Testis (tissue), 3 donors: ENCODE results near the gene TFCP2L1. TPM values are rescaled to one million over a fixed set of nuclear protein-coding genes. Genes with fewer than 3 reads are reported as not detected.
"Not testable (repeated sequence)": the region's sequence is repeated elsewhere in the genome, so short reads cannot be mapped to it uniquely, and the experiment has no call there.

Source experiments
- DNase-seq: peaks from one replicate; pipeline ENCODE4 v3.0.0-alpha.2; 2019
- H3K27ac ChIP-seq, 2 donors: fragments of 200-600 bp; sonication (generic); one replicate each; pipeline ENCODE4 v1.5.1; 2019
- H3K27me3 ChIP-seq: fragments of 200-600 bp; sonication (generic); one replicate; pipeline ENCODE4 v1.5.1; 2019
- H3K36me3 ChIP-seq: fragments of 200-600 bp; sonication (generic); one replicate; pipeline ENCODE4 v1.5.1; 2017; ENCODE audit warnings: low read depth; ENCODE audit errors: missing control alignments
- H3K4me1 ChIP-seq: fragments of 200-600 bp; sonication (generic); one replicate; pipeline ENCODE4 v1.5.1; 2019
- H3K4me3 ChIP-seq, 2 donors: fragments of 200-600 bp; sonication (generic); one replicate each; pipeline ENCODE4 v1.5.1; 2017 to 2019
- H3K9me3 ChIP-seq: fragments of 200-600 bp; sonication (generic); one replicate; pipeline ENCODE4 v1.5.1; 2017
- POLR2A ChIP-seq: fragments of 450-650 bp; IDR thresholded peaks from one replicate; pipeline ENCODE4 v1.6.1; 2017; ENCODE audit warnings: antibody characterized with exemption, mild to moderate bottlenecking, moderate library complexity
- WGBS, 2 donors: methylation state at CpG; one replicate each; pipeline ENCODE4 v1.1.5; 2018; 5-methylcytosine and 5-hydroxymethylcytosine counted together
- intact Hi-C: fragments of 100-400 bp; cut with DNase I; formaldehyde crosslinking; loops from one replicate; pipeline ENCODE4 v1.15.1; 2023; ENCODE audit warnings: low total_unique reads
- polyA plus RNA-seq: library from polyadenylated mRNA; stranded (reverse); fragments of 350-450 nt; fragmentation: Illumina TruSeq; extraction: RNeasy Lipid Tissue Mini Kit (QIAGEN cat#74804); gene quantifications from one replicate; pipeline ENCODE4 v1.2.3, GENCODE V29; 2014; ENCODE audit warnings: low read depth, low replicate concordance; ENCODE audit not compliant: insufficient read depth
- total RNA-seq, 2 donors: library from RNA; depleted of rRNA; stranded (reverse); fragments of >200 nt; gene quantifications; one replicate each; pipeline ENCODE4 v1.2.3, GENCODE V29; 2016
- TF ChIP-seq, protein P1 (sequence below), 3 experiments: fragments of 450-650 bp in 2 of 3; fragments of 200-600 bp in 1 of 3; sonication (generic) in 1 of 3; IDR thresholded peaks; one replicate each; pipeline ENCODE4 v1.5.1; 2016 to 2019; ENCODE audit warnings: antibody characterized with exemption in 3 of 3, mild to moderate bottlenecking in 2 of 3, moderate library complexity in 1 of 3

Gene TFCP2L1
- total and polyA plus RNA-seq, 3 donors from 2014 or later: 2.5 to 5.1 (median 3.1) TPM

DNA sequence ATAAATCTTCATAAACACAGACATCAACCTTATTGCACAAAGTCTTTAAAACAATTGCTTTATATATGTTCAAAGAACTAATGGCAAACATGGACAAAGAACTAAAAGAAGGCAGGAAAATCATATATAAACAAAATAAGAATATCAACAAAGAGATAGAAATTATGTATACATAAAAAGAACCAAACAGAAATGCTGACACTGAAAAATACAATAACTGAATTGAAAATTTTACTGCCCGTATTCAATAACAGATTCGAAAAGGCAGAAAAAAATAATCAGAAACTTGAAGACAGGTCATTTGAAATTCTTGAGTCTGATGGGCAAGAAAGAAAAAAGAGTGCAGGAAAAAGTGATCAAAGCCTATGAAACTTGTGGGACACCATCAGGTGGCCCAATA, 22.0 kb upstream of the TFCP2L1 start:
- intact Hi-C loops: no loop called here
- H3K27ac ChIP-seq: no peak overlapping the region
- WGBS, 2 donors: 86 to 97% methylated on average over 2 of the region's 2 CpGs
- H3K4me1 ChIP-seq: no peaks in the 10 kb centered on the region
- no peak for DNase-seq
- TF ChIP-seq, protein P1, sequence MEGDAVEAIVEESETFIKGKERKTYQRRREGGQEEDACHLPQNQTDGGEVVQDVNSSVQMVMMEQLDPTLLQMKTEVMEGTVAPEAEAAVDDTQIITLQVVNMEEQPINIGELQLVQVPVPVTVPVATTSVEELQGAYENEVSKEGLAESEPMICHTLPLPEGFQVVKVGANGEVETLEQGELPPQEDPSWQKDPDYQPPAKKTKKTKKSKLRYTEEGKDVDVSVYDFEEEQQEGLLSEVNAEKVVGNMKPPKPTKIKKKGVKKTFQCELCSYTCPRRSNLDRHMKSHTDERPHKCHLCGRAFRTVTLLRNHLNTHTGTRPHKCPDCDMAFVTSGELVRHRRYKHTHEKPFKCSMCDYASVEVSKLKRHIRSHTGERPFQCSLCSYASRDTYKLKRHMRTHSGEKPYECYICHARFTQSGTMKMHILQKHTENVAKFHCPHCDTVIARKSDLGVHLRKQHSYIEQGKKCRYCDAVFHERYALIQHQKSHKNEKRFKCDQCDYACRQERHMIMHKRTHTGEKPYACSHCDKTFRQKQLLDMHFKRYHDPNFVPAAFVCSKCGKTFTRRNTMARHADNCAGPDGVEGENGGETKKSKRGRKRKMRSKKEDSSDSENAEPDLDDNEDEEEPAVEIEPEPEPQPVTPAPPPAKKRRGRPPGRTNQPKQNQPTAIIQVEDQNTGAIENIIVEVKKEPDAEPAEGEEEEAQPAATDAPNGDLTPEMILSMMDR (IDR thresholded peaks at IDR 0.05): no peak
- TF ChIP-seq POLR2A: no peak
- no peaks in the 10 kb centered on the region for H3K36me3 ChIP-seq
- H3K9me3 ChIP-seq: no peaks in the 10 kb centered on the region
- H3K4me3 ChIP-seq: no peak overlapping the region
- H3K27me3 ChIP-seq: no peaks in the 10 kb centered on the region

DNA sequence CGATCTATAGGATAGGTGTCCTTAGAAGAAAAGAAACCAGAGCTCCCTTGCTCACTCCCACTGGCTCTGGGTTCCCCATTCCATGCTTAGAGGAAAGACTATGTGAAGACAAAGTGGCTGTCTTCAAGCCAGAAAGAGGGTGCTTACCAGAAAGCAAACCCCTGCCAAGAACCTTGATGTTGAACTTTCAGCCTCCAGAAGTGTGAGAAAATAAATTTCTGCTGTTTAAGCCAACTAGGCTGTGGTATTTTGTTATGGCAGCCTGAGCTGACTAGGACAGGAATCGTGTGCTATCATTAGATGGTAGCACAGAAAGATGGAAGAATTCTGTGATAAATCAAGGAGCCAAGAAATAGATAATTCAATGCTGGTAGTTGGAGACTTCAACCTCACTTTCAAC, 19.9 kb upstream of the TFCP2L1 start:
- no peak for DNase-seq
- Histone ChIP-seq H3K27me3 (no peaks in the 10 kb centered on the region), H3K27ac (no peak overlapping the region), H3K4me3 (no peak overlapping the region), H3K9me3 (no peaks in the 10 kb centered on the region), H3K36me3 (no peaks in the 10 kb centered on the region), H3K4me1 (no peaks in the 10 kb centered on the region)
- WGBS, 2 donors: 75 to 93% methylated on average over 2 of the region's 2 CpGs
- no peak for TF ChIP-seq POLR2A
- TF ChIP-seq, protein P1 (IDR thresholded peaks at IDR 0.05): no peak
- intact Hi-C loops: no loop called here

GRCh38 chr2:121303531-121304263, 18.7 kb upstream of the TFCP2L1 start:
- H3K36me3 ChIP-seq: no peaks in the 10 kb centered on the region
- no peaks in the 10 kb centered on the region for H3K9me3 ChIP-seq
- no peaks in the 10 kb centered on the region for H3K4me1 ChIP-seq
- no peak for DNase-seq
- H3K27ac ChIP-seq: no peak overlapping the region
- H3K4me3 ChIP-seq: no peak overlapping the region
- WGBS, 2 donors: 34 to 60% methylated on average over 1 to 2 of the region's 2 CpGs
- H3K27me3 ChIP-seq: no peaks in the 10 kb centered on the region
- intact Hi-C loops: no loop called here
- TF ChIP-seq POLR2A: no peak
- TF ChIP-seq, protein P1 (IDR thresholded peaks at IDR 0.05): no peak

DNA sequence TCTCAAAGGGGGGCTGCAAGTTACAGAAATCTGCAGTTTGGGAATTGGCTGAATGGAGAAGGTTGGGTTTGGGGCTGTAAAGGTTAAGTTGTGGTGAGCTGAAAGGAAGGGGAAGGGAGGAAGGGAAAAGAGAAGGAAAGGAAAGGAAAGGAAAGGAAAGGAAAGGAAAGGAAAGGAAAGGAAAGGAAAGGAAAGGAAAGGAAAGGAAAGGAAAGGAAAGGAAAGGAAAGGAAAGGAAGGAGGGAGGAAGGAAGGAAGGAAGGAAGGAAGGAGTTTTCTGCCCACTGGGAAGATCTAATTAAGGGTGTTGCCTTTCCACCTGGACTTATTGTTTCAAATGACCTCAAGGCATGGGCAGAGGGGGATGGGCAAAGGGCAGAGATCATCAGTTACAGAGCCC, 16.2 kb upstream of the TFCP2L1 start:
- H3K4me1 ChIP-seq, DNase-seq, H3K4me3 ChIP-seq, H3K36me3 ChIP-seq, H3K9me3 ChIP-seq, H3K27ac ChIP-seq, intact Hi-C loops, H3K27me3 ChIP-seq: not testable (repeated sequence)

- 95 to 98% methylated on average over 12 of the region's 12 CpGs for WGBS, 2 donors
- intact Hi-C loops: no loop called here
- H3K4me1 ChIP-seq: no peaks in the 10 kb centered on the region
- no peak for DNase-seq
- H3K27me3 ChIP-seq: no peaks in the 10 kb centered on the region
- H3K27ac ChIP-seq: no peak overlapping the region
- H3K36me3 ChIP-seq: no peaks in the 10 kb centered on the region
- TF ChIP-seq POLR2A: no peak
- TF ChIP-seq, protein P1 (IDR thresholded peaks at IDR 0.05): no peak
- H3K4me3 ChIP-seq: no peak overlapping the region
- H3K9me3 ChIP-seq: no peaks in the 10 kb centered on the region
These were observed 13.5 kb upstream of the TFCP2L1 start for GRCh38 chr2:121298476-121298875.

DNA sequence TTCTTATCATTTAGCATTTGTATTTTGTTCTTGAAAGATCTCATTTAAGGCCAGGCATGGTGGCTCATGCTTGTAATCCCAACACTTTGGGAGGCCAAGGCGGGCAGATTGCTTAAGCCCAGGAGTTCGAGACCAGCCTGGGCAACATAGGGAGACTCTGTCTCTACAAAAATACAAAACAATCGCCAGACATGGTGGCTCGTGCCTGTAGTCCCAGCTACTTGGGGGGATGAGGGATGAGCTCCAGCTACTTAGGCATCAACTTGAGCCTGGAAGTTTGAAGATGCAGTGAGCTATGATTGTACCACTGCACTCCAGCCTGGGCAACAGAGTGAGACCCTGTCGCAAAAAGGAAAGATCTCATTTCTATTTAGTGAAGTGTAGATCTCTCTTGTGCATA, 12.9 kb upstream of the TFCP2L1 start:
- intact Hi-C loops, H3K27me3 ChIP-seq, H3K36me3 ChIP-seq, H3K27ac ChIP-seq, H3K4me3 ChIP-seq, H3K9me3 ChIP-seq, H3K4me1 ChIP-seq, DNase-seq: not testable (repeated sequence)
- WGBS, 2 donors: 87 to 90% methylated on average over 5 of the region's 5 CpGs
